K562 (cell line): ENCODE data around the gene AKAP14. TPM values are rescaled to one million over a fixed set of nuclear protein-coding genes. Genes with fewer than 3 reads are reported as not detected.
"Not testable (repeated sequence)": the region's sequence is repeated elsewhere in the genome, so short reads cannot be mapped to it uniquely, and the experiment has no call there.

Experiments used
- ATAC-seq: fragments of 200-7000 bp; cut with Tn5 transposase; 3 replicates; pipeline ENCODE4 v1.9.1; 2020; ENCODE audit warnings: moderate library complexity
- BruUV-seq: library from RNA; stranded (reverse); fragments of 400-500 nt; replicated peaks from 2 replicates; lab custom pipeline; 2021; lab: Mats Ljungman, UMichigan
- CTCF ChIA-PET: fragments of 300-600 bp; formaldehyde crosslinking; extraction: SDS; loops from one replicate; lab custom pipeline; 2021; ENCODE audit warnings: low intra/inter-chr PET ratio; lab: Yijun Ruan, JAX
- POLR2A ChIA-PET: fragments of 300-600, 350-650 bp; sonication (Branson Sonifier 250); formaldehyde crosslinking; extraction: SDS; loops from one replicate; lab custom pipeline; 2021; ENCODE audit warnings: antibody characterized with exemption, inconsistent platforms; lab: Yijun Ruan, JAX
- DNase-seq, 4 experiments: peaks; one replicate each; pipeline versions ENCODE4 v3.0.0 to v3.0.0-alpha.2; 2011 to 2018; ENCODE audit warnings: low spot score in 3 of 4, mixed read lengths in 3 of 4; ENCODE audit errors: extremely low read depth in 1 of 4
- FAIRE-seq: peaks from 2 replicates; lab custom pipeline; 2011; peaks lifted over from hg19 to GRCh38; lab: Jason Lieb, UNC
- H2AFZ ChIP-seq: 2 replicates; pipeline ENCODE4 v1.6.0; 2011; ENCODE audit warnings: low read depth, low read length, control low read depth, inconsistent platforms
- H3K27ac ChIP-seq: fragments of 200-600 bp; 3 replicates; pipeline ENCODE4 v1.8.0; 2011; ENCODE audit warnings: low read depth, mild to moderate bottlenecking, control low read depth, inconsistent platforms, low read length, moderate library complexity, mixed read lengths; ENCODE audit errors: extremely low read depth
- H3K27me3 ChIP-seq, 2 experiments: fragments of 300-600 bp in 1 of 2; 2 replicates in 1 of 2; 3 replicates in 1 of 2; pipeline versions ENCODE4 v1.6.0 to v1.8.0; 2011; ENCODE audit warnings: inconsistent platforms in 2 of 2, low read length in 2 of 2, mild to moderate bottlenecking in 1 of 2, mixed read lengths in 1 of 2, moderate library complexity in 1 of 2; ENCODE audit not compliant: control insufficient read depth in 2 of 2, insufficient read depth in 2 of 2
- H3K36me3 ChIP-seq: fragments of 300-600 bp; 3 replicates; pipeline ENCODE4 v1.8.0; 2011; ENCODE audit warnings: mild to moderate bottlenecking, low read length, inconsistent platforms; ENCODE audit not compliant: control insufficient read depth, insufficient read depth
- H3K4me1 ChIP-seq, 2 experiments: fragments of 200-600 bp in 1 of 2; replicated peaks in 1 of 2; 2 replicates in 1 of 2; 3 replicates in 1 of 2; pipeline versions ENCODE4 v1.5.1 to v1.8.0; 2011; ENCODE audit warnings: inconsistent platforms in 2 of 2, low read length in 2 of 2, mild to moderate bottlenecking in 1 of 2, mixed read lengths in 1 of 2, moderate library complexity in 1 of 2; ENCODE audit not compliant: control insufficient read depth in 2 of 2, insufficient read depth in 2 of 2
- H3K4me2 ChIP-seq: 2 replicates; pipeline ENCODE4 v1.6.1; 2011; ENCODE audit warnings: low read length, control low read depth, inconsistent platforms, mixed read lengths; ENCODE audit not compliant: insufficient read depth
- H3K4me3 ChIP-seq: fragments of 200-600 bp; sonication (generic), shearing (Covaris generic); 2 replicates; pipeline ENCODE4 v1.5.1; 2016; ENCODE audit warnings: control low read depth, inconsistent platforms
- H3K79me2 ChIP-seq: fragments of 200-600 bp; 3 replicates; pipeline ENCODE4 v1.8.0; 2011; ENCODE audit warnings: low read length, inconsistent platforms; ENCODE audit not compliant: control insufficient read depth, insufficient read depth
- H3K9ac ChIP-seq, 2 experiments: 2 replicates each; pipeline versions ENCODE4 v1.6.0 to v1.6.1; 2011; ENCODE audit warnings: low read depth in 2 of 2, low read length in 2 of 2, control low read depth in 1 of 2, inconsistent platforms in 1 of 2, mild to moderate bottlenecking in 1 of 2, mixed read lengths in 1 of 2; ENCODE audit not compliant: insufficient read depth in 1 of 2
- H3K9me1 ChIP-seq: one replicate; pipeline ENCODE4 v1.6.0; 2011; ENCODE audit warnings: inconsistent platforms, mild to moderate bottlenecking, low read length, moderate library complexity; ENCODE audit not compliant: control insufficient read depth, insufficient read depth
- H3K9me3 ChIP-seq: replicated peaks from 2 replicates; pipeline ENCODE4 v1.5.1; 2011; ENCODE audit warnings: low read depth, low read length, inconsistent platforms; ENCODE audit not compliant: control insufficient read depth, insufficient read depth
- H4K20me1 ChIP-seq: replicated peaks from 2 replicates; pipeline ENCODE4 v1.6.1; 2011; ENCODE audit warnings: low read length, inconsistent platforms, mixed read lengths; ENCODE audit not compliant: control insufficient read depth, insufficient read depth
- CBFA2T3 ChIP-seq: fragments of 450-650 bp; IDR thresholded peaks from 2 replicates; pipeline ENCODE4 v1.6.1; 2017
- PURB ChIP-seq: sonication (generic); formaldehyde crosslinking; IDR thresholded peaks from 2 replicates; pipeline ENCODE4 v1.9.0; 2021; ENCODE audit warnings: low read depth, mild to moderate bottlenecking, missing genetic modification reagents
- SMARCB1 ChIP-seq: IDR thresholded peaks from 2 replicates; pipeline ENCODE4 v1.6.1; 2011; ENCODE audit warnings: improper control_type of control experiment, low read depth; ENCODE audit not compliant: insufficient read length
- SOX6 ChIP-seq: fragments of 450-650 bp; IDR thresholded peaks from 2 replicates; pipeline ENCODE4 v1.6.1; 2014; ENCODE audit warnings: mild to moderate bottlenecking
- TCF3 ChIP-seq: sonication (generic); formaldehyde crosslinking; IDR thresholded peaks from 2 replicates; pipeline ENCODE4 v1.4.0; 2020; ENCODE audit warnings: mild to moderate bottlenecking, missing genetic modification reagents
- WGBS: fragments of 100-300 bp; shearing (Covaris generic); methylation state at CpG from one replicate; pipeline ENCODE4 v1.1.6; 2016; ENCODE audit warnings: low coverage, mixed read lengths; ENCODE audit not compliant: insufficient coverage; ENCODE audit errors: missing lambda C conversion rate; 5-methylcytosine and 5-hydroxymethylcytosine counted together
- in situ Hi-C: fragments of 300-500 bp; cut with MboI; formaldehyde crosslinking; loops from 4 replicates; pipeline ENCODE4 v1.15.0; 2018; ENCODE audit warnings: inconsistent platforms, mixed read lengths
- intact Hi-C: fragments of 100-400 bp; cut with micrococcal nuclease; formaldehyde crosslinking; loops from 2 replicates; pipeline ENCODE4 v1.14.2; 2022
- polyA plus RNA-seq, 8 experiments: library from polyadenylated mRNA; depleted of rRNA in 4 of 8; stranded (reverse) in 5 of 8; unstranded in 3 of 8; fragments of >200 nt; fragmentation: Nextera tagmentation in 2 of 8; fragmentation: Illumina TruSeq in 1 of 8; extraction: Ambion mirVana in 2 of 8; extraction: Trizol in 1 of 8; gene quantifications; 2 replicates each; pipeline versions ENCODE4 v1.2.1 to v1.2.3, GENCODE V29; 2011 to 2014; ENCODE audit warnings: inconsistent platforms in 1 of 8, missing spikeins in 1 of 8
- total RNA-seq, 7 experiments: library from RNA; depleted of rRNA in 6 of 7; stranded (reverse); fragments of >200 nt in 6 of 7; fragmentation: Illumina TruSeq in 2 of 7; extraction: Trizol in 2 of 7; gene quantifications; 2 replicates each; pipeline versions ENCODE4 v1.2.1 to v1.2.3, GENCODE V29; 2011 to 2021; ENCODE audit warnings: low replicate concordance in 1 of 7

Gene AKAP14
- total and polyA plus RNA-seq, 9 of the 15 experiments (the other 6 are each of a cell fraction or from before 2014, with no cell fraction given) = not detected

GRCh38 chrX:119891961-119892692 lies 3.6 kb upstream of the AKAP14 start:
- H3K27me3 ChIP-seq, BruUV-seq, intact Hi-C loops, H3K36me3 ChIP-seq, H3K9me3 ChIP-seq, ATAC-seq, H3K9me1 ChIP-seq, H4K20me1 ChIP-seq, H3K27ac ChIP-seq, H3K9ac ChIP-seq, H3K4me2 ChIP-seq, in situ Hi-C loops, FAIRE-seq, H3K4me3 ChIP-seq, CTCF ChIA-PET, H3K4me1 ChIP-seq, H3K79me2 ChIP-seq: not testable (repeated sequence)
- 31% methylated on average over 14 of the region's 16 CpGs for WGBS
- DNase-seq = peak in 1 of 4 experiments; percentile 11
- peak overlapping the region; percentile 65; the same call in 1 of the 2 replicates for H2AFZ ChIP-seq
- TF ChIP-seq TCF3 (CRISPR knock-in tag) = peak; percentile 18; the same call in 1 of the 2 replicates
- peak; percentile 34; the same call in 1 of the 2 replicates for TF ChIP-seq SOX6
- peak; percentile 45 for TF ChIP-seq CBFA2T3
- POLR2A ChIA-PET = interaction anchor here (0.6 to 1.2 kb wide), 5 partner anchors 9 to 101 kb away, joined by 3 to 5 read pairs (median 4); partner anchors contain the start of gene RPL39

GRCh38 chrX:119899125-119899524 lies 3.4 kb downstream of the AKAP14 start:
- 6% methylated on average over 2 of the region's 2 CpGs for WGBS
- Histone ChIP-seq H3K9ac (no peak overlapping the region), H2AFZ (no peak overlapping the region), H3K9me3 (no peaks in the 10 kb centered on the region), H3K4me1 (no peaks in the 10 kb centered on the region), H3K9me1 (no peaks in the 10 kb centered on the region), H4K20me1 (no peaks in the 10 kb centered on the region), H3K4me2 (no peak overlapping the region), H3K27ac (no peak overlapping the region), H3K79me2 (no peaks in the 10 kb centered on the region), H3K27me3 (no peaks in the 10 kb centered on the region), H3K36me3 (no peaks in the 10 kb centered on the region), H3K4me3 (no peak overlapping the region)
- POLR2A ChIA-PET = no interaction called here
- CTCF ChIA-PET = no interaction called here
- in situ Hi-C loops = no loop called here
- BruUV-seq = no TSS peak
- TF ChIP-seq PURB (CRISPR knock-in tag) = no peak
- TF ChIP-seq SMARCB1 = no peak
- ATAC-seq = no peak
- FAIRE-seq = no peak
- intact Hi-C loops = no loop called here
- no peak for DNase-seq
